ENCODE data around the gene MRGPRG.
"Not testable (repeated sequence)": the region's sequence is repeated elsewhere in the genome, so short reads cannot be mapped to it uniquely, and the experiment has no call there.

Gene MRGPRG

GRCh38 chr11:3218483-3219280 lies at the start of gene MRGPRG:
TSS of gene MRGPRG (minus strand) at chr11:3218813. CDS start at chr11:3218813, 0 bp downstream.
- DNase-seq (ENCODE audit: low spot score): peak; percentile 68
- Histone ChIP-seq H3K4me3 (no peak within 1 kb of the TSS), H3K27ac (no peak within 1 kb of the TSS)
- TF ChIP-seq CTCF (IDR thresholded peaks at IDR 0.05): no peak

- H3K4me3 ChIP-seq; H3K27ac ChIP-seq; DNase-seq (ENCODE audit: low spot score): not testable (repeated sequence)
These were observed 43.9 kb upstream of the MRGPRG start for GRCh38 chr11:3262548-3262947.

- DNase-seq (ENCODE audit: low spot score); H3K4me3 ChIP-seq; H3K27ac ChIP-seq: not testable (repeated sequence)
These were observed 43.2 kb upstream of the MRGPRG start for GRCh38 chr11:3261831-3262230.

GRCh38 chr11:3257509-3257908 lies 38.9 kb upstream of the MRGPRG start:
- not testable (repeated sequence) for H3K27ac ChIP-seq; DNase-seq (ENCODE audit: low spot score); H3K4me3 ChIP-seq

- H3K4me3 ChIP-seq; DNase-seq (ENCODE audit: low spot score); H3K27ac ChIP-seq: not testable (repeated sequence)
These were observed 36.6 kb upstream of the MRGPRG start for GRCh38 chr11:3255241-3255640.

- H3K27ac ChIP-seq; H3K4me3 ChIP-seq; DNase-seq (ENCODE audit: low spot score): not testable (repeated sequence)
These were observed 36.2 kb upstream of the MRGPRG start for GRCh38 chr11:3254773-3255172.

GRCh38 chr11:3245071-3245470 lies 26.5 kb upstream of the MRGPRG start:
- no peak for DNase-seq (ENCODE audit: low spot score)
- no peak overlapping the region for H3K4me3 ChIP-seq

GRCh38 chr11:3243880-3244279 lies 25.3 kb upstream of the MRGPRG start:
- DNase-seq (ENCODE audit: low spot score): no peak
- no peak for TF ChIP-seq CTCF (IDR thresholded peaks at IDR 0.05)
- Histone ChIP-seq H3K4me3 (no peak overlapping the region), H3K27ac (no peak overlapping the region)

More at GRCh38 chr11:3245071-3245470, 26.5 kb upstream of the MRGPRG start:
- no peak for TF ChIP-seq CTCF (IDR thresholded peaks at IDR 0.05)
- H3K27ac ChIP-seq: no peak overlapping the region

- DNase-seq (ENCODE audit: low spot score): no peak
- Histone ChIP-seq H3K27ac (no peak overlapping the region), H3K4me3 (no peak overlapping the region)
- TF ChIP-seq CTCF (IDR thresholded peaks at IDR 0.05): no peak
These were observed 18.5 kb upstream of the MRGPRG start for GRCh38 chr11:3237119-3237518.

GRCh38 chr11:3234846-3235245 lies 16.2 kb upstream of the MRGPRG start:
- DNase-seq (ENCODE audit: low spot score): no peak
- Histone ChIP-seq H3K27ac (no peak overlapping the region), H3K4me3 (no peak overlapping the region)
- TF ChIP-seq CTCF (IDR thresholded peaks at IDR 0.05): no peak

All from coronary artery (tissue), 2 donors.